HG02623 (cell line): ENCODE results near the gene GARIN5A.
A peak's percentile ranks its signal among the peaks of the same experiment; 100 is the strongest.

Source experiments
- ATAC-seq: cut with Tn5 transposase; IDR thresholded peaks from one replicate; pipeline ENCODE4 v1.9.1; 2021; ENCODE audit warnings: moderate library complexity; ENCODE audit not compliant: unreplicated experiment

Gene GARIN5A

DNA sequence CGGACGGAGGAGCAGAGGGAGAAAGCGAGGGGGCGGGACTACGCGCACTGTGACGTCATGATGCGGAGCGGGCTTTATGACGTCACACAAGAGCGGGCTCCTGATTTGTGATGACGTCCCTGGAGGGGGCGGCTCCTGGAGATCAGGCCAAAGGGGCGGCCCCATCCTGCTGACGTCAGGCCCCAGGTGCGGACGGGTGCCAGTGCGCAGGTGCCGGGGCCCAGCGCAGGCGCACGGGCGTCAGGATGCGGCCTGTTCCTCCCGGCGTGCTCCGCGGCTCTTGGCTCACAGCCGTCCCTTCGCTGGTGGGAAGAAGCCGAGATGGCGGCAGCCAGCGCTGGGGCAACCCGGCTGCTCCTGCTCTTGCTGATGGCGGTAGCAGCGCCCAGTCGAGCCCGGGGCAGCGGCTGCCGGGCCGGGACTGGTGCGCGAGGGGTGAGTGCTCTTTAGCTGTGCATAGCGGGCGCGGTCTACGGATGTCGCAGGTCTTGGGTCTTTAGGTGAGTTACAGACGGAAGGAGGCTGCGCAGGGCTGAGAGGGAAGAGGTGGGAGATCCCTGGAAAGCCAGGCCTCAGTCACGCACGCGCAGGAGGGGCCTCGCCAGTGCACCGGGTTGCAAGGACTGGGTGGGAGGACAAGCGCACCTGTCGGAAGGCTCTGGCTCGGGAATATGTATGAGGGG is at the start of gene GARIN5A, which contains the start of gene EMC10:
TSS of gene GARIN5A (minus strand) at position 625 of the 683 bp plus-strand sequence. CDS start at position 165, 460 bp downstream.
TSS of gene EMC10 (plus strand) at position 284 of the 683 bp plus-strand sequence. CDS start at position 322, 38 bp downstream.
- ATAC-seq: peak; percentile 76

DNA sequence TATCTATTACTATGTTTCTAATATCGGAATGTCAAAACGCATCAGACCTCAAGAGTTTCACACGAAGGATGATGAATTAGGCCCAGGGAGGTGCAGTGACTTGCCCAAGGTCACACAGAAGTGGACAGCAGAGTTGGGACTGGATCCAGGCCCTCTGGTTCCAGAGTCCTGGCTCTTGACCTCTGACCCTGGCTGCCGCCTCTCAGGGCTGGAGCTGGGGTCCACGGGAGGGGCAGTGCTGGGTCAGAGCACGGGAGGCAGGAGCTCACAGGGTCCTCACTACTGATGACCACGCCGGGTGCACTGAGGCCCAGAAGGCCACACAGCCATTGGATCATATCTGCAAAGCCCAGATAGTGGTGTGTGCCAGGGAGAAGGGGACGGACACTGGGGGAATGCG is 46.2 kb upstream of the GARIN5A start:
- no peak for ATAC-seq

DNA sequence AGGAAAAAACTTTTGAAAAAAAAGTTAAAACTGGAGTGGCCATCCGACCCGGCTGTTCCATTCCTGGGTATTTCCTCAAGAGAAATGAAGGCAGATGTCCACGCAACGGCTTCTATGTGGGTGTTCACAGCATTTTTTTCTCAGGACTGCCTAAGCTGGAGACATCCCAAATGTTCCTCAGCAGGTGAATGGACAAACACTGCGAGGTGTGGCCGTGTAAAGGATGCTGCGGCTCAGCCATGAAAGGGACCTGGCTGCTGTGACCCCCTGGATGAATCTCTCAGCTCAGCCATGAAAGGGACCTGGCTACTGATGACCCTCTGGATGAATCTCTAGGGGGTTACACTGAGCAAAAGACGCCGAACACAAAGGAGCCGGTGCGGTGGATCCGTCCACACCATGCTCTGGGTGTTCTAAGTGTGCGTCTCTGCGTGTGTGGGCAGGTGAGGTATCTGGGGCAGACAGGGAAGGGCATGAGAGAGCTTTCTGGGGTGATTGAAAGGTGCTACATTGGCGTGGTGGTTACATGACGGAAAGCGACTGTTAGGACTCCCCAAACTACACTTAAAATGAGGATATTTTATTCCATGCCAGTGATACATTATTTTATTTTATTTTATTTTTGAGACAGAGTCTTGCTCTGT is 44.3 kb upstream of the GARIN5A start:
- ATAC-seq: no peak

DNA sequence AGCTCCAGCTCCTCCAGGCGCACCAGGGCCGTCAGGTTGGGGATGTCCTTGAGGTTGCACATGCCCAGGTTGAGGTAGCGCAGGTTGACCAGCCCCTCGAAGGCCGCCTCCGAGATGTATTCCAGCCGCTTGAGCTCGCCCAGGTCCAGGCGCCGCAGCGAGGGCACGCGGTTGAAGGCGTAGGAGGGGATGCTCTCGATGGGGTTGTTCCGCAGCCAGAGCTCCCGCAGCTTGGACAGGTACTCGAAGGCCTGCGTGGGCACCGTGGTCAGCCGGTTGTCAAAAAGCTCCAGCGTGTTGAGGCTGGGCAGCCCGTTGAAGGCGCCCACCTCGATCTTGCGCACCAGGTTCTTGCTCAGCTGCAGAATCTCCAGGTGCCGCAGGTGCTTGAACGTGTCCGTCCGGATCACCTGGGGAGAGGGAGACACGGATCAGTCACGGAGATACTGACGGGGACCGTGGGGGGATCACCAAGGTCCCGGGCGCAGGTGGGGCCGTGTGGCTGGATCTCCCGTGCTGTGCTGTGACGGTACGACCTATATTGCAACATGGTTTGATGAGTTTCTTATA is 42.4 kb upstream of the GARIN5A start:
- no peak for ATAC-seq

DNA sequence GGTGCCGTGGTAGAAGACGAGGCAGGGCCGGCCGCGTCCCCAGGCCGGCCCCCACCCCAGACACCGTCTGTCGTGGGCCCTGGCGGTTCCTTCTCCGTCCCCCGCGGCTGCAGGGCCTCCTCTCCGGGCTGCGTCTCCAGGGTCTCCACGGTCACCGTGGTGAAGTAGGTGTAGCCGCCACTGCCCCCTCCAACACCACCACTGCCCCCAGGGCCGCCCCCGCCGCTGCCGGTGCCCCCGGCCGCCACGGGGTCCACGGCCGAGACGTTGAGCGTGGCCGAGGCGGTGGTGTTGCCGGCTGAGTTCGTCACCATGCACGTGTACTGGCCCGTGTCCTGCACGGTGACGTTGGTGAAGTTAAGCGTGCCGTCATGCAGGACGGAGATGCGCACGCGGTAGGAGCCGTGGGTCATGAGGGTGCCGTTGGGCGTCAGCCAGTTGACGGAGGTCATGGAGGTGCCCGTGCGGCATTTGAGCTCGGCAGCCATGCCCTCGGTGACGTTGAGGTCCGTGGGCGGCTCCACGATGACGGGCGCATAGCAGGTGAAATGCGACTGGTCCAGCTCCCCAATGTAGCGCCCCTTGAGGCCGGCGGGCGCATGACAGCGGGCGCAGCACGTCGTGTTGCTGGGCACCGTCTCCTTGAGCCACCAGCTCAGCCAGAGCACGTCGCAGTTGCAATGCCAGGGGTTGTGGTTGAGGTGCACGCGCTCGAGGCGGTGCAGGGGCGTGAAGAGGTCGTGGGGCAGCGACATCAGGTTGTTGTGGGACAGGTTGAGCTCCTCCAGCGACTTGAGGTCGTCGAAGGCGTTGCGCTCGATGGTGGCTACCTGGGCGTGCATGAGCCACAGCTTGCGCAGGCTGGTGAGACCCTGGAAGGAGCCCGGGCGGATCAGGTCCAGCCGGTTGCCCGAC is 41.7 kb upstream of the GARIN5A start:
- no peak for ATAC-seq

DNA sequence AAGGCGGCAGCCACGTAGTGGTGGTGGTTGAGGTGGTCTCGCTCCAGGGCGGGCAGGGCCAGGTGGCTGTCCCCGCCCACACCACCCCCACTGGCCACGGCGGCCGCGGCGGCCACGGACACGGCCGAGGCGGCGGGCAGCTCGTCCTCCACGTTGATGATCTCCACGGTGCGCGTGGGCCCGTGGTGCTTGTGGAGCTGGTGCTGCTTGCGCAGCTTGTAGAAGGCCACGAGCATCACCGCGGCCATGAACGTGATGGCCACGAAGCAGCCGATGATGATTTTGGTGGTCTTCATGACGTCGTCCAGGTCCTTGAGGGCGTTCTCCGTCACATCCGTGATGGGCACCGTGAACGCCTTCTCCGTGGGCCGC is 41.0 kb upstream of the GARIN5A start:
- ATAC-seq: no peak

DNA sequence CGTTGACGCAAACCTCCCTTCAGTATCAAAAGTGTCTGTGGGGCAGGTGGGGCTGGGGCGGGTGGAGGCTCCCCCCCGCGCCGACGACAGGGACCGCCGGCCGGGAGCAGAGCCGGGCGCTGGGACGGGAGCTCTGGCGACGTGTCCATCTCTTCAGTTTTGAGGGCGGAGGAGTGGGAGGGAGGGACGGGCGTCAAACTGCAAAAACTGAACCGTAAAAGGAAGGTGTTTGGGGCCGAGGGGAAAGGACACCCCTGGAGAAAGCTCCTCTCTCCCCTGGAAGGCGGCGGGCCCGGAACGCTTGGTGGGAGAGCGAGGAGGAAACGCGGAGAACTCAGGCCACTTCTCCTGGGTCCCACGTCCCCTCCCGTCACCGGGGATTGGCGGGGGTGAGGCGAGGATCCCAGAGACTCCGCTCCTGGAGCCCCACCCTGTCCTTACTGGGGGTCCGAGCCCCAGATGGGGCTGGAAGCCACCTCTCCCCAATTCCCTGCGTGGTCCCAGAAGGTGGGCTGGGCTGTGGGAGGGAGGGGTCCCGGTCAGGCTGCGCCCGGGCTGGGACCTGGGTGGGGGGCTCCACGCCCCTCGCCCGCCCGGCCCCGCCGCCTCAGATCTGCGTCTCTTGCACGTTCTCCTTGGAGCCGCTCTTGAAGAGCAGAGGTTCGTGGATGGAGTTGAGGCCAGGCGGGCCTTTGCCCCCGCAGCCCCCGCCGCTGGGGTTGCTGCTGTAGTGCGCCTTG is 40.5 kb upstream of the GARIN5A start:
- no peak for ATAC-seq

DNA sequence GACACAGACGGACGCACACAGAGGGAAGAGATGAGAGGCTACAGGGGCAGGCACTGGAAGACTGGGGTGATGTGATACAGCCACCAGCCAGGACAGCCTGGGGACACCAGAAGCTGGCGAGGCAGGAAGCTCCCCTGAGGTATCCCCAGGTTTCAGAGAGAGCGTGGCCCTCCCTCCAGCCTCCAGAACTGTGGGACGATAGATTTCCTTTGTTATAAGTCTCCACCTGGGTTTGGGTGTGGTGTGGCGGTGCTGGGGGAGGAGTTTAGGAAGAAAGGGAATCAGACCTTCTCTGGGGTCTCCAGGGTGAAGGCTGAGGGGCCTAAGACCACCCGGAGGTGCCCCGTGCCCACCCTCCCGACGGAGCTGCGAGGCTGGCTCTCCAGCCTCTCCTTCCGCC is 39.8 kb upstream of the GARIN5A start:
- ATAC-seq: no peak

DNA sequence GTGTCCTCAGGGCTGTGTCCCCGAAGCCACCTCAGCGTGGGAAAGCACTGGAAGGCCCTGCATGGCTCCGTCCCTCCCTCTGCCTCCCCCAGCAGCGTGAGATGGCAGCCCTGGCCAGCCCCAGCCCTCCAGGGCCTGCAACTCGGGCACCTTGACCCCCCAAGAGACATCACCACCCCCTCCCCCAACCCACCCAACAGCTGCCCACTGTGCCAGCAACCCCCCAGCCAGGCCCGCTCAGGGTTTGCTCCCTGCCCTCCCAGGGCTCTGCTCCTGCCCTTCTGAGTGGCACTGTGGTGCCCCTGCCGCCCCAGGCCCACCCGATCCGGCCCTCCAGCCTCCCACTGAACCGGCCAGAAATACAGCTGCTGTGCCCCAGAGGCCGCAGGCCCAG is 38.5 kb upstream of the GARIN5A start:
- ATAC-seq: no peak

DNA sequence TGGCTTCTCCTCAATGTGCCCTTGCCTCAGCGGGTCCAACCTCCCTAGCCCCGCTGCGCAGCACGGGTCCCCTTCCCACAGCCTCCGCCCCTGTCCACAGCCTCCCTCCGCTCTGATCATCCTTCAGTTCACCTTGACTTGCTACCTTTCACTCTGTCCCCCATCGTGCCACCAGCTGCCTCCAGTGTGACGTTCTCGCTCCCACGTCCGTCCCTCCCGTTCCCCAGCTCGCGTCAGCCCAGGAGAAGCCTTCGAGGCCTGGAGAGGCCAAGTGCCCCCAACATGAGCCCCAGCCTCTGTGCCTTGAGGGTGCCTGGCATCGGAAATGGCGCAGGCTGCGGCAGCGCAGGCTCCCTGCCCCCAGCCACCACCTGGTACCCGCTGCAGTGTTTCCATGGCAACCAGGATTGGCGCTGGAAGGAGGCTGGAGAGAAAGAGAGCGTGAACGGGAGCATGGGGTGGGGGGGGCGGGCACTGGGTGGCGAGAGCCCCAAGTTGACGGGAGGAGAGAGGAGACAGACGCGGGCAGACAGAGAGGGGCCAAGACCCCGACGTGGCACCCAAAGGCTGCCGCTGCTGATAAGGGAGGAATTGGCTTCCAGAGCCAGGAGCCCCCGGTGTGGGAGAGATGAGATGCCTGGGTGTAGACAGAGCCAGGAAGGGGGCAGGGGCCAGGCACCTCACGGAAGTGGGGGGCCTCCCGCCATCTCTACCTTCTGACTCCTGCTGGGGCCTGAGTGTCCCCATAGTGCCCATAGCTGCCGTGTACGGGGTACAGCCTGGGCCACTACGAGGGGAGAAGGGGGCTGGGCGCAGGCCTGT is 37.9 kb upstream of the GARIN5A start:
- no peak for ATAC-seq

DNA sequence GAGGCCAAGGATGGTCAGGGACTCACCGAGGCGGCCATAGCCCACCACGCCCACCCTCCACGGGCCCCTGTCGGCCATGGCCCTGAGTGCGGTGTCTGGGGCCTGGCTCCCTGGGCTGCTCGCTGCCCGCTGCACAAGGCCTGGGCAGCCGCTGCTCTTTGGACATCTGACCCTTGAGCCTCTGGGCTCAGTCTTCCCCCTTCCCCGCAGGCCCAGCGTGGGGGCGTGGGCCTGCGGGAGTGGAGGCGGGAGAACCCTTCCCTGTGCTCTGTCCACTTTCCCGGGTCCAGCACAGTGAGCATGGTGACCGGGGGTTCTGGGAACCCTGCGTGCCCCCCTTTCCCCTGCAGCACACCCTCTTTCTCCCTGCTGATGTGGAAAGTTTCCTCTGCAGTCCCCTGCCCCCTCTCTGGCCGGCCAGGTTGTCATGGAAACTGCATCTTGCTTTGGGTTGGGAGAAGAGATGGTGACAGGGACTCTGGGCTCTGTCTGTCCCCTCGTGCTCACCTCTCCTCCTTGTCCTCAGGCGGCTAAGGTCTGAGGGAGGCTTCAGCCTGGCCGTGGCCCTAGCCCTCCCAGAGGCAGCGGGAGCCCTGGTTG is 37.2 kb upstream of the GARIN5A start, which contains the start of gene ASPDH:
TSS of gene ASPDH (minus strand) at position 168 of the 600 bp plus-strand sequence. CDS start at position 78, 90 bp downstream.
- no peak for ATAC-seq

DNA sequence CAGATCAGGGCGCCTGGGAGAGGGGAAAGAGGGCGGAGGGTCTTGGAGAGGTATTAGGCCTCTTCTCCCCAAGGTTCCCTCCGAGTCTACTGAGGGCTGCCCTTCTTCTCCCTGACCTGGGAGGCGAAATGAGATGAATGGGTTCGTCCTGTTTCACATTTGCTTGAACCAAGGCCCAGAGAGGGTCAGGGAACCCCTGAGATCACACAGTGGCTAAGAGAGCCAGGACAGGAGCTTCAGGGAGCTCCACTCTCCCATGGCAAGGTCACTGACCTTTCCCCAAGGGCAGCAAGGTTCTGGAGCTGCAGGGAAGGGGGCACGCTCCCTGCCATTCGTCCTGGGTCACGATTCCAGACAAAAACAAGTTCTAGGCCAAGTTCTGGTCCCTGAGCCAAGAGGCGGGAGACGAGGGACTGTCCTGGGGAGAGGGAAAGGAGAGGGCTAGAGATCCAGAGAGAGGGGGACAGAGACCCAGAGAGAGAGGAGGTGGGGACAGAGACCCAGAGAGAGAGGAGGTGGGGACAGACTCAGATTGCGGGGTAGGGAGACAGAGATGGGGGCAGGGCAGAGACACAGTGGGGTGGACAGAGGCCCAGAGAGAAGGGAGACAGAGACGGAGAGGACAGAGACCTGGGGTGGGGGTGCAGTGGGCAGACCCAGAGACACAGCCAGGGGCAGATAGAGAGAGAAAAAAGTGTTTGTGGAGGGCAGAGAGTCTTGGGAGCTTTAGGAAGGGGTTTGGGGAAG is 36.5 kb upstream of the GARIN5A start:
- ATAC-seq: no peak

DNA sequence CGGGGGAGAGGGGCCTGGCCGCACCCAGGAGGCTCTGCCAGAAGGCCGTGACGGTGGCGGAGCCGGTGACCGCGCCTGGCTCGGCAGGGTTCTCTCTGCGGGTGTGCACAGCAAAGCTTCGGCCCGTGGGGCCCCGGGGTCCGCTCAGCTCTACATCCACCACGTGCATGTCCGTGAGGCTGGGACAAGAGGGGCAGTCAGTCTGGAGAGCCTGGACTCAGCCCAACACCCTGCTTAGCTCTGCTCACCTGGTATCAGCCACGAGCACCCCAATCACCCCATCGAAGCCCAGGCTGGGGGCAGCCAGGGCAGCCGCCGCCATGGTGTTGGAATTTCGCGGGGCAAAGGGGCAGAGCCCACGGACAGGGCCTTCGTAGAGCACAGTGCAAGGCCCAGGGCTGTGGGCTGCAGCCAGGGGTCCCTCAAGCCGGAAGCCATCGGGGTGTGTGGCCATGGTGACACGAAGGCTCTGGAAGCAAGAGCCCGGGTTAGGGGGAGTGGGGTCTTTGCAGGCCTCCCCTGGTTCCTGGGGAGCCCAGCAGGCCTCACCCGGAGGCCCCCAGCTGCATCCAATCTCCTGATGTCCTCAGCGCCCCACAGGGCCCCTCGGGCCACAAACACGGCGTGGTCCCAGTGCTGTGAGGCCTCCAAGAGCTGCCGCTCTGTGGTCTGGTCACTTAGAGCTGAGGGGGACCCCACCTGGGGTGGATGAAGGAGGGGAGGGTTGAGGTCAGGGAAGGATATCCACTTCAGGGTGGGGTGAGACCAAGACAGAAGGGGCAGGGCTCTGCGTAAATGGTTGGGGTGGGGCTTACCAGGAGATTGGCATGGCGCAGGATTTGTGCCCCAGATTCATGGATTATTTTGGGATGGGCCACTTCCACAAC is 35.7 kb upstream of the GARIN5A start:
- no peak for ATAC-seq

DNA sequence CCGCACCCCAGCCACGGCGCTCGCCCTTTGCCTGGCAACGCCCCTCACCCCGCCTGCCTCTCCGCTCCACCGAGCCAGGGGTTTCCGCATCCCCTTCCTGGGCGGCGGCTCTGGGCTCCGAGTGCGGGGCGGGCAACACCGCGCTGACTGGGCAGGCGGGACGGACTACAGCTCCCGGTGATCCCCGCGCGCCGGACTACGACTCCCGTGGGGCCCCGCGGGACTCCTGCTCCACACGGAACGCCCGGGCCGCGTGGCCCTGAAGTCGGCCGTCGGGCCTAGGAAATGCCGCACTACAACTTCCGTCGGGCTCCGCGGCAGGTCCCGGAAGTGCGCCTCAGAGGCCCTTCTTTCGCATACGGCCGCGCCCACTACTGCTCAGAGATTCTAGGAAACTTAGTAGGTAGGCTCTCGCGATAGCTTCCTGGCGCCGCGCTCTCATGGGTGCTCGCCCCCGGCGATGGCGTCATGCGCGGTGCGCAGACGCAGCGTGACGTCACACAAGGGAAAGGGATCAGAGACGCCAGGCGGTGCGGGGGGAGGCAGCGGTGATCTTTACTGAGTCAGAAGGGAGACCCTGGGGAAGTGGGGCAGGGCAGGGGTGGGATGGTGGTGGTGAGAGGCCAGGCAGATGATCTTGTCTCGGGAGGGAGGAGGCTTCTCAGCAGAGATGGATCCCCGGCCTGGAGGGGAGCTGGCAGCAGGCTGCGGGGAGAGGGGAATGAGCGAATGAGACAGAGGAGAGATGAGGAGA is 34.6 kb upstream of the GARIN5A start, which contains the start of gene JOSD2:
TSS of gene JOSD2 (minus strand) at position 123 of the 754 bp plus-strand sequence. CDS start 760 bp downstream, outside the sequence.
- ATAC-seq: peak; percentile 74

DNA sequence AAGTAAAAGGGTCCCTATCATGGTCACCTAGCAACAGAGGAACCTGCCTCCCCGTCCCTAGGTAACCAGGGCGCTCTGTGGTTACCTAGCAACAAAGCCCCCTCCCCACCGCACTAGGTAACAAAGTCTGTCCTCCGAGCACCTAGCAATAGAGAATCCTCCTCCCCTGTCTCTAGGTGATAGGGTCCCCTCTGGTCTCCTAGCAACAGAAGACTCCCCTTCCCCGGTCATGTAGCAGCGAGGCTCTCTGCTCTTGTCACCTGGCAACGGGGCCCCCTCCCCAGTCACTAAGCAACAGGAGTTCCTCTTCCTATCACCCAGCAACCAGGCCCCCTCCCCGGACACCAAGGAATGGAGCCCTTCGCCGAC is 34.0 kb upstream of the GARIN5A start:
- no peak for ATAC-seq

DNA sequence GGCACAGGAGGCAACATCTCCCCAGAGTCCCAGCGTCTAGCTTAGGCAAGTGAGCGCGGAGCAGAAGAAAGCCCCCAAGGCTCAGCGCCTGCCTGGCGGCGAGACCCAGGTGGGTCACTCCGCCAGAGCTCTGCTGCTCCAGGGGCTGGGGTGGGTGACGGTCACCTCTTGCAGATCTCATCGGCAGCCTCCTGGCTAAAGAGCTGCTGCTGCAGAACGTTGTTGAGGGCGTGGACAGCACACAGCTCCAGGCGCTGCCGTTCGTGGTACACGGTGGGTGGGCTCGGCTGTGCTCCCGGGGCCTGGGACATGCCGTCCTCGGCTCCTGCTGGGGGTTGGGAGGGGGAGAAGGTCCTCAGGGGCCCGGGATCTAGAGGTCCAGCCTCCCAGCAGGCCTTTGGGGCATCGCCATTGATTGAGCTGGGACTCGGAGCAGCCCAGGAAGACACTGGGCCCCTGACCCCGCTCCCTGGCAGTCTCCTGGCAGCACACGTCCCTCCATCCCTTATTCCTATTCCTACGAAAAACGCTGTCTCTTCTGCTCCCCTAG is 33.5 kb upstream of the GARIN5A start:
- ATAC-seq: no peak
